Thyroid gland (tissue), 4 donors: ENCODE data around the gene STARD10.

Source experiments
- CTCF ChIP-seq, 6 experiments: fragments of 200-600 bp in 3 of 6; fragments of 450-650 bp in 3 of 6; sonication (generic) in 3 of 6; IDR thresholded peaks; one replicate each; pipeline ENCODE4 v1.5.1; 2016 to 2019; ENCODE audit warnings: antibody characterized with exemption in 6 of 6, mild to moderate bottlenecking in 2 of 6, inconsistent platforms in 1 of 6, moderate library complexity in 1 of 6
- POLR2A ChIP-seq, 2 donors: fragments of 450-650 bp; IDR thresholded peaks; one replicate each; pipeline ENCODE4 v1.6.1; 2017; ENCODE audit warnings: antibody characterized with exemption in 2 of 2, mild to moderate bottlenecking in 2 of 2, moderate library complexity in 1 of 2

- TF ChIP-seq CTCF (IDR thresholded peaks at IDR 0.05) (no peak), POLR2A (IDR thresholded peaks at IDR 0.05) (no peak)
Observed at GRCh38 chr11:72709478-72710238, 84.2 kb downstream of the STARD10 start.
